IMR-90 (cell line): ENCODE data around the gene WASF1.

Experiments
- CEBPB ChIP-seq: IDR thresholded peaks from 2 replicates; pipeline ENCODE4 v1.6.1; 2012; ENCODE audit warnings: low read depth, low read length, improper control_type of control experiment
- CHD1 ChIP-seq: IDR thresholded peaks from 2 replicates; pipeline ENCODE4 v1.6.1; 2012; ENCODE audit warnings: low read depth, low read length, improper control_type of control experiment
- CTCF ChIP-seq: conservative IDR thresholded peaks from 2 replicates; pipeline ENCODE4 v1.5.1; 2012; ENCODE audit warnings: mild to moderate bottlenecking, low read depth, low read length, improper control_type of control experiment
- MXI1 ChIP-seq: IDR thresholded peaks from 2 replicates; pipeline ENCODE4 v1.6.1; 2012; ENCODE audit warnings: low read depth, mild to moderate bottlenecking, low read length, moderate library complexity, borderline replicate concordance
- POLR2A ChIP-seq: IDR thresholded peaks from 2 replicates; pipeline ENCODE4 v1.6.1; 2012; ENCODE audit warnings: mild to moderate bottlenecking, low read depth, low read length
- RAD21 ChIP-seq: IDR thresholded peaks from 2 replicates; pipeline ENCODE4 v1.6.1; 2012; ENCODE audit warnings: low read length, improper control_type of control experiment
- RFX5 ChIP-seq: IDR thresholded peaks from 2 replicates; pipeline ENCODE4 v1.8.0; 2012; ENCODE audit warnings: low read depth, mild to moderate bottlenecking, low read length, moderate library complexity
- SMC3 ChIP-seq: fragments of 150-350 bp; IDR thresholded peaks from 2 replicates; pipeline ENCODE4 v1.6.1; 2016; ENCODE audit warnings: low read depth, mild to moderate bottlenecking, antibody characterized with exemption, low read length, moderate library complexity
- USF2 ChIP-seq: fragments of 150-350 bp; IDR thresholded peaks from 2 replicates; pipeline ENCODE4 v1.6.1; 2017; ENCODE audit warnings: mild to moderate bottlenecking, antibody characterized with exemption, low read length, low read depth

GRCh38 chr6:110183292-110183885 is 3.9 kb upstream of the WASF1 start:
- TF ChIP-seq CTCF = no peak
- no peak for TF ChIP-seq SMC3
- no peak for TF ChIP-seq RAD21
- TF ChIP-seq RFX5 = no peak
- TF ChIP-seq POLR2A = no peak
- TF ChIP-seq MXI1 = no peak
- TF ChIP-seq USF2 = no peak
- TF ChIP-seq CEBPB = no peak
- TF ChIP-seq CHD1 = no peak
